B cell (primary cell): Measurements from ENCODE around the gene RPS6KA4. TPM values are rescaled to one million over a fixed set of nuclear protein-coding genes. Genes with fewer than 3 reads are reported as not detected.

ENCODE experiments used
- ATAC-seq: fragments of 200-7000 bp; cut with Tn5 transposase; one replicate; pipeline ENCODE4 v1.10.0; 2021; ENCODE audit warnings: low read depth, mild to moderate bottlenecking, moderate number of reproducible peaks, moderate library complexity
- CTCF ChIA-PET: fragments of 350-600 bp; sonication (Branson Sonifier 250); formaldehyde crosslinking; loops from one replicate; lab custom pipeline; 2021; ENCODE audit warnings: antibody characterized with exemption, inconsistent platforms; lab: Charles Lee
- POLR2A ChIA-PET: fragments of 350-600 bp; sonication (Branson Sonifier 250); formaldehyde crosslinking; loops from one replicate; lab custom pipeline; 2021; ENCODE audit warnings: antibody characterized with exemption; lab: Charles Lee
- DNase-seq: peaks from one replicate; pipeline ENCODE4 v3.0.0; 2013
- H2AFZ ChIP-seq: 2 replicates; pipeline ENCODE4 v1.6.1; 2012; ENCODE audit warnings: mild to moderate bottlenecking, low read depth, low read length; ENCODE audit not compliant: insufficient read depth, poor library complexity, severe bottlenecking
- H3K27ac ChIP-seq, 2 donors: 1 replicate in 1 of 2; 2 replicates in 1 of 2; pipeline ENCODE4 v1.5.1; 2012 to 2013; ENCODE audit warnings: low read length in 2 of 2, mild to moderate bottlenecking in 2 of 2, moderate library complexity in 1 of 2
- H3K27me3 ChIP-seq, 4 experiments: fragments of 200-600 bp in 1 of 4; sonication (generic) in 1 of 4; replicated peaks in 1 of 4; 1 replicate in 2 of 4; 2 replicates in 2 of 4; pipeline versions ENCODE4 v1.6.1 to v1.7.0; 2013 to 2016; ENCODE audit warnings: low read length in 3 of 4, mild to moderate bottlenecking in 2 of 4, mixed read lengths in 1 of 4, moderate library complexity in 1 of 4; ENCODE audit not compliant: insufficient read depth in 4 of 4, control insufficient read depth in 3 of 4; ENCODE audit errors: control extremely low read depth in 1 of 4
- H3K36me3 ChIP-seq, 2 experiments: replicated peaks in 1 of 2; 1 replicate in 1 of 2; 2 replicates in 1 of 2; pipeline versions ENCODE4 v1.6.1 to v1.7.1; 2013; ENCODE audit warnings: low read length in 1 of 2; ENCODE audit not compliant: insufficient read depth in 2 of 2, control insufficient read depth in 1 of 2; ENCODE audit errors: control extremely low read depth in 1 of 2, extremely low read depth in 1 of 2
- H3K4me1 ChIP-seq, 2 donors: fragments of 200-600 bp in 1 of 2; sonication (generic) in 1 of 2; 1 replicate in 1 of 2; 2 replicates in 1 of 2; pipeline versions ENCODE4 v1.5.1 to v1.6.1; 2013 to 2017; ENCODE audit warnings: low read length in 2 of 2; ENCODE audit not compliant: control insufficient read depth in 2 of 2, insufficient read depth in 2 of 2
- H3K4me2 ChIP-seq: replicated peaks from 2 replicates; pipeline ENCODE3; 2012; ENCODE audit warnings: mild to moderate bottlenecking, low read depth, low read length; ENCODE audit not compliant: poor library complexity, severe bottlenecking
- H3K4me3 ChIP-seq, 5 experiments: fragments of 200-600 bp in 1 of 5; sonication (generic) in 1 of 5; 1 replicate in 3 of 5; 2 replicates in 2 of 5; pipeline versions ENCODE4 v1.5.1 to v1.7.0; 2011 to 2016; ENCODE audit warnings: low read length in 4 of 5, mild to moderate bottlenecking in 4 of 5, low read depth in 2 of 5, control low read depth in 1 of 5, moderate library complexity in 1 of 5; ENCODE audit not compliant: insufficient read depth in 1 of 5; ENCODE audit errors: control extremely low read depth in 1 of 5, extremely low read depth in 1 of 5
- H3K79me2 ChIP-seq: fragments of 200-600 bp; sonication (generic); one replicate; pipeline ENCODE4 v1.6.0; 2016; ENCODE audit warnings: low read length; ENCODE audit not compliant: control insufficient read depth, insufficient read depth
- H3K9ac ChIP-seq: fragments of 200-600 bp; sonication (generic); 2 replicates; pipeline ENCODE4 v1.6.1; 2017; ENCODE audit warnings: mild to moderate bottlenecking, low read length, moderate library complexity
- H3K9me3 ChIP-seq, 3 donors: one replicate each; pipeline versions ENCODE4 v1.6.1 to v1.7.1; 2013; ENCODE audit warnings: low read length in 2 of 3; ENCODE audit not compliant: control insufficient read depth in 2 of 3, insufficient read depth in 1 of 3; ENCODE audit errors: control extremely low read depth in 1 of 3
- H4K20me1 ChIP-seq: 2 replicates; pipeline ENCODE4 v1.6.0; 2012; ENCODE audit warnings: mild to moderate bottlenecking, low read length; ENCODE audit not compliant: insufficient read depth, control insufficient read depth, poor library complexity, severe bottlenecking
- H3K27ac Mint-ChIP-seq: one replicate; pipeline ENCODE4 v1.8.0; 2021; ENCODE audit warnings: mixed read lengths
- H3K27me3 Mint-ChIP-seq: one replicate; pipeline ENCODE4 v1.8.0; 2021; ENCODE audit warnings: mixed read lengths
- H3K4me1 Mint-ChIP-seq: one replicate; pipeline ENCODE4 v1.8.0; 2021; ENCODE audit warnings: mixed read lengths
- H3K4me3 Mint-ChIP-seq: one replicate; pipeline ENCODE4 v1.8.0; 2021; ENCODE audit warnings: mixed read lengths
- H3K9me3 Mint-ChIP-seq: one replicate; pipeline ENCODE4 v1.8.0; 2022; ENCODE audit warnings: mixed read lengths; ENCODE audit not compliant: insufficient read depth
- CTCF ChIP-seq: fragments of 200-600 bp; IDR thresholded peaks from one replicate; pipeline ENCODE4 v1.8.0; 2022; ENCODE audit warnings: antibody characterized with exemption, mild to moderate bottlenecking
- EZH2 ChIP-seq: IDR thresholded peaks from 2 replicates; pipeline ENCODE4 v1.6.1; 2012; ENCODE audit warnings: borderline replicate concordance, low read depth, mild to moderate bottlenecking, moderate library complexity, low read length; ENCODE audit not compliant: insufficient read depth, poor library complexity, severe bottlenecking
- WGBS: methylation state at CpG from one replicate; pipeline ENCODE4 v1.1.5; 2013; ENCODE audit warnings: missing lambda C conversion rate; ENCODE audit not compliant: insufficient coverage; 5-methylcytosine and 5-hydroxymethylcytosine counted together
- intact Hi-C: fragments of 100-400 bp; cut with micrococcal nuclease; formaldehyde crosslinking; loops from one replicate; pipeline ENCODE4 v1.10.0; 2022
- polyA plus RNA-seq: library from polyadenylated mRNA; depleted of rRNA; stranded (reverse); fragments of >200 nt; gene quantifications from 2 replicates; pipeline ENCODE4 v1.2.3, GENCODE V29; 2012
- total RNA-seq, 2 donors: library from RNA; stranded (reverse); fragments of 120-200 nt in 1 of 2; gene quantifications; 1 replicate in 1 of 2; 2 replicates in 1 of 2; pipeline versions ENCODE4 v1.2.3 to v1.2.4, GENCODE V29; 2013 to 2022

The RPS6KA4 gene
- total and polyA plus RNA-seq, 2 donors (not counting 1 experiment from before 2014, with no cell fraction given) = 22.6 to 32.5 TPM

- intact Hi-C loops = loop anchor here (1.0 kb wide), 2 partner anchors 17 to 20 kb away; partner anchors contain the start of gene PRDX5
- Histone ChIP-seq H2AFZ (no peak overlapping the region), H3K4me2 (peak overlapping the region; percentile 39), H3K36me3 (peaks cover 0 to 12% of the 10 kb centered on the region in 2 experiments), H3K4me3 (no peak overlapping the region), H3K9me3 (no peaks in the 10 kb centered on the region), H3K79me2 (peaks cover 31% of the 10 kb centered on the region), H4K20me1 (no peaks in the 10 kb centered on the region), H3K27me3 (no peaks in the 10 kb centered on the region), H3K9ac (no peak overlapping the region), H3K4me1 (peaks cover 30 to 49% of the 10 kb centered on the region in 2 donors), H3K27ac (peak overlapping the region; percentile 26 to 37)
- POLR2A ChIA-PET = interaction anchor here (0.6 to 3.0 kb wide), 4 partner anchors 12 to 64 kb away, joined by 6 to 24 read pairs (median 8); partner anchors contain the start of genes PRDX5 and TRMT112
- 39% methylated on average over 3 of the region's 13 CpGs for WGBS
- peak overlapping the region; percentile 72 for H3K4me3 Mint-ChIP-seq
- H3K9me3 Mint-ChIP-seq = no peaks in the 10 kb centered on the region
- H3K27me3 Mint-ChIP-seq = no peaks in the 10 kb centered on the region
- H3K27ac Mint-ChIP-seq = peak overlapping the region; percentile 90
- TF ChIP-seq CTCF = no peak
- no peak for TF ChIP-seq EZH2
- H3K4me1 Mint-ChIP-seq = peaks cover 55% of the 10 kb centered on the region
- DNase-seq (peak; percentile 74), ATAC-seq (peak; percentile 72)
- CTCF ChIA-PET = interaction anchor here (1.1 to 5.2 kb wide), 6 partner anchors 17 to 130 kb away, joined by 3 to 40 read pairs (median 14); partner anchors contain the start of genes CATSPERZ, ESRRA, PRDX5 and TRMT112
Measured at GRCh38 chr11:64334764-64335735, 23.9 kb upstream of the RPS6KA4 start.
